ENCODE results near the gene INPP5D.
A peak's percentile ranks its signal among the peaks of the same experiment; 100 is the strongest.

Gene INPP5D

DNA sequence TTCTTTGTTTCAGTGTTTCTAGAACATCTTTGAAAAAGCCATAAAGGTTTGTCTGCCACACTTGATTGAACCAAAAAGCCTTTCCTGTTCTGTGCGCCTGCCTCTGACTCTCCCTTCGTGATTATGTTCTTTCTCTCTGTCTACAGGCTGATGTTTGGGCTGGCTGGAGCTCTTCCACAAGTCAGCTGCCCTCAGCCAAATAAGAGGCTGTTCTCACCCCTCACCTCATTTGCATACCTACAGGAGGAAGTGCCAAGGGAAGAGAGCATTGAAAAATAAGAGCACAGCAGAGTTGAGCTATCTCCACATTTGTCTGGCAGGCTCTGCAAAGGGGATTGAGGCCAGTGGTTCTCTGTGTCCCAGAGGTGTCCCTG lies 15.8 kb downstream of the INPP5D start:
- no peak for DNase-seq

DNA sequence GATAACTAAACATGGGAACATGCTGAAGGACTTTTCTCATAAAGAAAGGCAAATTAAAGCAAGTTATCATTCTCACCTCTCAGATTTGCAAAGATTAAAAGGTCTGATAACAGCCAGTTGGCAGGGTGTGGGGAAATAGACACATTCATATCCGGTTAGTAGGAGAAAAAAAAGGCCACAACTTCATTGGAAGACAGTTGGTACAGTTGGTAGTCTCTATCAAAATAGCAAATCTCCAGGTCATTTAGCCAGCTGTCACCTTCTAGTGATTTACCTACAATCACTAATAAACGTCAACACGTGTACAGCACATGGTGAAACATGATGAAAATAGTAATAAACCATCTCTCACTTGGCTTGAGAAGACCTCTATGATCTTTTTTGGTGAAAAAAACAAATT lies 16.6 kb downstream of the INPP5D start:
- no peak for DNase-seq

DNA sequence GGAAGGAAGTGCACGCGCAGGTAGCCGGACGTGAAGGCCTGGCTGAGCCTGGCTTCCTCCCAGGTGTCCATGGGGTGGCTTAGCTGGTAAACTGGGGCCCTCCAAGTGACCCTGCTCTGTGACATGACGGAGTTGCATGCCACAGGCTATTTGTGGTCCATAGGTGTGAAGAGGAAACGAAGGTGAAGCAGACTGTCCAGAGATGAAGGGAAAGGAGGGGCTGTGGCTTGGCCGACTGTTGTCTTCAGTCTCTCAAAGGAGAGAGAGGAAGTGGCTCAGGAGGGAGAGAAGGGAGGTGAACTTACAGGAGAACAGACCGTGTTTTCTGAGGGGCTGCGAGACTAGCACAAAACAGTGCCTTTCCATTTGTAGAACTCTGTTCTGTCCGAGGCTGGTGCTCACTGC lies 19.3 kb downstream of the INPP5D start:
- DNase-seq: no peak

DNA sequence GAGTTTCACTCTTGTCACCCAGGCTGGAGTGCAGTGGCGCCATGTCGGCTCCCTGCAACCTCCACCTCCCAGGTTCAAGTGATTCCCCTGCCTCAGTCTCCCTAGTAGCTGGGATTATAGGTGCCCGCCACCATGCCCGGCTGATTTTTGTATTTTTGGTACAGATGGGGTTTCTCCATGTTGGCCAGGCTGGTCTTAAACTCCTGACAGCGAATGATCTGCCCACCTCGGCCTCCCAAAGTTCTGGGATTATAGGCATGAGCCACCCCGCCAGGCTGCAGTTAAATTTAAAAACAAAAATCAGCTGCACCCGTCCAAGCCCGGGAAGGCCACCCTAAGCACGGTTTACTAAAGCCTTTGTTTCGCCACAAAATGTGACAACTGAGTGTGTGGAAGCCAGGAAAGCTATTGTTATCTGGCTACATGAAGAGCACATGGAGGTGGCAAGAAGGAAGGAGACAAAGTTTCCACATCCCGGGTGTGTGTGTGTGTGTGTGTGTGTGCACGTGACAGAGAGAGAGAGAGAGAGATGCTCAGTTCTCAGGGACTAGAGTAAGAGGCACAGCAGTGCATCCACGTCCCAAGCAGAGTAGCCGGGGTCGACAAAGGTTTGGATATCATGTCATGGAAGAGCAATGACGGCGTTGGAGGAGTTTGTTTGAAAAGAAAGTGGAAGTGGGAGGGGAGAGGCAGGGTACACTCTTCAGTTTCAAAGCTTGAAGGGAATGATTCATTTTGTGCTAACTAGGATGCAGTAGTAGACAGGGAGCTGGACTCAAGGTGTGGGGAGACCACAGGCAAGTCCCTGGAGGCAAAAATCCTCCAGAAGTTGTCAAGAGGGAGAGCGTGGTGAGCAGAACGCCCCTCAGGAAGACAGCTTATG lies 20.1 kb downstream of the INPP5D start:
- DNase-seq: no peak

DNA sequence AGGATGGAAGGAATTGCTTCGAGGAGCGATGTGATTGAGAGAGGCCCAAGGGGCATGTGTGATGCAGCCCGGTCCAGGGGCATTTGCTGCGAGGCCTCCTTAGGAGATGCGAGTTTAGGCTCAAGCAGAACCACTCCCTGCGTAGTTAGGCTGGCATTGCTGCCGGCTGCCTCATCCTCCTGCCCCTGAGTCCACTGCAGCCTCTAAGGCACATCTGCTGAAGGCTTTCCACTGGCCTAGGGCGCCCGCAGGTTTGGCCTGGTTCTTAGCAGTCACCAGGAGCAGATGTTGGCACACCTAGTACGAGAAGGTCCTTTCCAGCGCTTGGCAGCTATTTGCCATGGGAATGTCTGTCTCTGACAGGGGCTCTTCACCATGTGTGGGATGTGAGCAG lies 20.7 kb downstream of the INPP5D start:
- no peak for DNase-seq

DNA sequence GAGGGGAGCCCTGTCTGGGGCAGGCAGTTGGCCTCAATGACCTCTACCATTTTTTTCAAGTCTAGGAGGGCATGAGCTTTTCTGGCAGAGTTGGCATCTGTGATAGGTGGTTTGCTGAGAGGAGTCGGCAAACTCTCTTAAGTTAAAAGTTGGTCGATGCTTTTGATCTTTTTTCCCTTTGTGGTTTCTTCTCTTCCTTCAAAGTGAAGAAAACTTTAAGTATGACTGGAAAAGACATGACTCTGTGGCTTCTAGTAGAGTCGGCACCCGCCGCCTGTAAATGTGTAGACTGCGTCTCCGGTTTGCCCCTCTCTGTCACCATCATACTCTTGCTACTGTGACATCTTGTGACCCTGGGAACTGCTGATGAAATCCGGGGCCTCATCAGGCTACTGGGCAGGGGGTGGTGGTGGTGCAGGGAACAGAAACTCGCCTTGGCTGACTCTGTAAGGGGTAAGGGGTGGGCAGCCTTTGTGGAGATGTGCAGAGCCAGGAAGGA lies 21.1 kb downstream of the INPP5D start:
- peak in 1 of 2 donors; percentile 39 for DNase-seq

DNA sequence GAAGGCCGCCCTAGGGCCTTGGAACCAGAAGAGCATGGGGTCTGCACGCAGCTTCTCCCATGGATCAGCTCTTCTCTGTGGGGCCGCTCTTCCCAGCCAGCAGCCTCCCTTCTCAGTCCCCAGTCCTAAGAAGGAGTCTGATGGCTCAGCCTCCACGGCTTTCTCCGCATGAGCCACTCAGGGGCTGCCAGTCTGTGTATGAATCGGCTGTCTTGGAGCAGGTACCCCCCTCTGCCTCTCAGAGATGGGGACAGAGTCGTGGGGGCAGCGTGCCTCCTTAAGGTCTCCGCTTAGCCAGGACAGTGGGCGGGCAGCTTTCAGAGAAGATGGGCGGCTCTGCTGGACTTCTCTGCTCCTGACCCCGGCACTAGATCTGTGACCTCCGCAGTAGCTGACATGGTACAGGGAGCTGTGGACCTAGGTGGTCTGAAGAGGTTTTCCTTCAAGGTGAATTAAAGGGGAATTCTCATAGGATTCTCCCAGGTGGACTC lies 21.6 kb downstream of the INPP5D start:
- DNase-seq: no peak

DNA sequence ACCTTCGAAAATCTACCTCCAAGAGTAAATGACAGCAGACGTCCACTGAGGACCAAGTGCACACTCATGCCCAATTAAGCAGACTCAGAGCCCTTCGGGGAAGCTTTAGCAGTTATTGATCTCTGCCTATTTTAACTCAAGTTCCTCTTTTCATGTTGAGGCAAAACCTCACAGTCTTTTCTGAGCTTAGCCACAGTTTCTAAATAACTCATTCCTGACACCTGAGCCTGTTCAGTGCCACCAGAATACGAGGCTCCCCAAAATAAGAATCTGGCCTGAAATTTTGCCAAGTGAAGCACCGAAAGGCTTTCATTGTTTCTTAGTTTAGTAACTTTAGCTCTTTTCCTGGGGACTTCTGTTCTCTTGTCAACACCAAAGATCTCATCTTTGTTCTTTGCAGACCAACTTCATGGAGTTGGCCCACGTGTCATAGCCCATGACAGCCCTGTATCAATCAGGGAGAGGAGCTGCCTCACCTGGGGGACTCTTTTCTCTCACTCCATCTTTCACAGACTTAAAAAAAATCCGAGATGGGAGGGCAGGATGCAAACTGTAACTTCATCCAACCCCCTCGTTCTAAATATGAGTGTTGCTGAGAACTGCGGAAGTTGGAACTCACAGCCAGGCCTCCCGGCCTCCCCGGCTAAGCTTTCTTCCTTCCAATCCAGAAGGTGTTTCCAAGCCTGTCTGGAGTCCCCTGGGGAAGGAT lies 22.2 kb downstream of the INPP5D start:
- DNase-seq: no peak

DNA sequence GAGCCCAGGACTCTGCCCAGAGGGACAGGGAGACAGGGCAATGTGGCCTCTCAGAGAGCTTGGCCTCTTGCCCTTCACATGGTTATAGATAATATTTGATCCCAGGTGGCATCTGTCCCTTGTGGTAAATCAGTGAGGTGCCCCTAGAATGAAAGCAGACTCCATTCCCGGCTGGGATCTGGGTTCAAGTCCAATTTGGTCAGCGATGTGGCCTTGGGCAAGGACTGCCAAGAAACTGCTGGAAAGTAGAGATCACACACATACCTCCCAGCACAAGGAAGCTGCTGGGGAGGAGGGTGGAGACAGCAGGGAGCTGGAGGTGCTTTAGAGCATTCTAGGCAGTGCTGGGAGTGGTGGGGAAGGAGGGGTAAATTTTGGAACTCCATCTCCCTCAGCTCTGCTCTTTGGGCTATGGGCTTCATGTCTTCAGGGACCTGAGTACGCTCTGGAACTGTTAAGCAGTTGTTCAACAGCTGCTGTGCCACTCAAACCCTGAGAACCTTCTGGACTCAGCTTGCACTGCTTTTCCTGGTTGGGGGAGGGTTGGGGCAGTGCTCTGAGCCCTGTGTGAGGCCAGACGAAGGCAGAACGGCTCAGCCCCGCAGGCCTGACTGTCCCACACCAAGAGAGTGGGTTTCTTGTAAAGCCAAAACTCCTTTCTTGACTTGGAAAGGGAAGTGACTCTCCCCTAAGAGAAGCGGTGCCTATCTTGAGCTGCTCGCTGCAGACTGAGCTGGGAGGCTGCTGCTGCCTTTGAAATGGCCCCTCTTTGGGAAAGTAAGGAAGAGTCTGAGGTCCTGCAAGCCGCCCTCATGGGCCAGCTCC lies 23.0 kb downstream of the INPP5D start:
- peak in 1 of 2 donors; percentile 23 for DNase-seq

DNA sequence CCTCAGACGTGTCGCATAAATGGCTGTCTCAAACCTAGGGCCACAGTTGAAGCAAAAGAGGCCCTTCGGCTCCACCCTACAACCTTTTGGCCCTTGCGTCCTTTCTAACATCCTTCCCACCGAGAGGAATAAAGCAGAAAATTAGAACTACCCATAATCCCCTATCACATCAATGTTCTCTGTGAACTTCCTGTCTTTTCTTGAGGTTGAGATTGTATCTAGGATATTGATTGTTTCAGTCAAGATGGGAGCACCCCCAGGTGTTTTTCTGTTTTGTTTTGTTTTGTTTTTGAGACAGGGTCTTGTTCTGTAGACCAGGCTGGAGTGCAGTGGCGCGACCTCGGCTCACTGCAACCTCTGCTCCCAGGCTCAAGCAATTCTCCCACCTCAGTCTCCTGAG lies 23.6 kb downstream of the INPP5D start:
- no peak for DNase-seq

DNA sequence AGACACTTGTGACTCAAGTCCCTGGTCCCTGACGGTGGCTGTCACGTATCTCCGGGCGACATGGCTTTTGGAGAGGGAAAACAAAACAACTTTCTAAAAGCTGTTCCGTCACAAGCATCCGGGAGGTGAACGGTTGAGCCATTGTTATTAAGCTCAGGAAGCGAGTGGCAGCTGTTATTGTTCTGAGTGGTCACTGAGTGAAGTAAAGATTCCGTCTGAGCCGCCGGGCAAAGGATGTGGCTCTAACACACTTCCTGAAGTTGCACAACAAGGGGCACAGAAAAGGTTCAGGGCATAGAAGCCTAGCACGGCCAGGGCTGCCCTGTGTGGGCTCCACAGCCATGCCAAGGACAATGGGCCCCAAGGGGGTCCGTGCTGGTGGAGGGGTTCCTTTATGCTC lies 24.3 kb downstream of the INPP5D start:
- DNase-seq: peak in 1 of 2 donors; percentile 27

DNA sequence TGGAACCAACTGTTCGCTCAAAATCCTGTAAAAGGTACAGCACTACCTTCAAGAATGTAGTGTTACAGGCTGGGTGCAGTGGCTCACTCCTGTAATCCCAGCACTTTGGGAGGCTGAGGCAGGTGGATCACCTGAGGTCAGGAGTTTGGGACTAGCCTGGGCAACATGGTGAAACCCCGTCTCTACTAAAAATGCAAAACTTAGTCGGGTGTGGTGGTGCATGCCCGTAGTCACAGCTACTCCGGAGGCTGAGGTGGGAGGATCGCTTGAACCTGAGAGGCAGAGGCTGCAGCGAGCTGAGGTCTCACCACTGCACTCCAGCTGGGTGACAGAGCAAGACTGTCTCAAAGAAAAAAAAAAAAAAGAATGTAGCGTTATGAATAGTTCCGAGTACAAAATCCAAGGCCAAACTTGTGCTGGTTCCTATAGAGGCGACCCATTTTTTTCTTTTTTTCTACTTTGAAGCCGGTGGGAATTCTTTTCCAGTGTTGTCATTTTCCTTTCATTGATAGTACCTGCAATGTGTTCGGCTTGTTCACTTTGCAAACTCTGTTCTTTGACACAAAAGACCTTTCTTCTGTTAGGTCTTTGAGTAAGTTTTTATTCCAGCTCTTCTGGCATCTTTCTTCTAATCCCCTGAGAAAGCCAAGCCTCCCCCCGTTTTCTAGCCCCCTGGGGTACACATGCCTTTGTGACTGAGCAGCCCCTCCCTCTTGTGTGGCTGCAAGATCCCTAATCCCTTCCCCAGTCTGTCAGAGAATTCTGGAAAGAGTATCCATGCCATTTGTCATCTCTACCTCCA lies 25.1 kb downstream of the INPP5D start:
- no peak for DNase-seq

DNA sequence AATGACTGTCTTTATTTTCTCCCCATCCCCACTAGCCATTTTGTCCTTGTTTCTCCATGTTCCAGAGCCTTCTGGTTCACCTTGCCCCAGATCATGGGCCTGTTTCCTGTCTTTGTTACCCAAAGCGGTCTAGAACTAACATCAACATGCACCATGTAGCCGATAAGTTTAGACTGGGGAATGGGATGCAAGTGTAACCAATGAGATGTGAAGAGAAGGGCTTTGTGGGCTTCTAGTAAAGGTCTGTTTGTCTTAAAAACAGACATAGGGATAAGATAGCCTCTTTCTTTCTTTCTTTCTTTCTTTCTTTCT lies 25.7 kb downstream of the INPP5D start:
- no peak for DNase-seq

DNA sequence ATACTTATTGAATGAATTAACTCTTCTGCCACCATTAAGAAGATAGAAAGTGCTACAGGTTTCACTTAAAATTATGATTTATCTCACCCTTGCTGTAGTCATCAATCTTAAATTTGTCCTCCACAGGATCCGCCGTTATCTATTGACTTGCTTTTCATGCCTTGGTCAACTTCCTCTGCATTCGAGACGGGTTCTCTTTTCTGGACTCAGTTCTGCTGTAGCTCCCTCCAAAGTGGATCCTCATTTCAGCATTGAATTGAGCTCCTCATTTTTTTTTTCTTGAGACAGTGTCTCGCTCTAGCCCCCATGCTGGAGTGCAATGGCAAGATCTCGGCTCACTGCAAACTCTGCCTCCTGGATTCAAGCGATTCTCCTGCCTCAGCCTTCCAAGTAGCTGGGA lies 27.6 kb downstream of the INPP5D start:
- DNase-seq: no peak

DNA sequence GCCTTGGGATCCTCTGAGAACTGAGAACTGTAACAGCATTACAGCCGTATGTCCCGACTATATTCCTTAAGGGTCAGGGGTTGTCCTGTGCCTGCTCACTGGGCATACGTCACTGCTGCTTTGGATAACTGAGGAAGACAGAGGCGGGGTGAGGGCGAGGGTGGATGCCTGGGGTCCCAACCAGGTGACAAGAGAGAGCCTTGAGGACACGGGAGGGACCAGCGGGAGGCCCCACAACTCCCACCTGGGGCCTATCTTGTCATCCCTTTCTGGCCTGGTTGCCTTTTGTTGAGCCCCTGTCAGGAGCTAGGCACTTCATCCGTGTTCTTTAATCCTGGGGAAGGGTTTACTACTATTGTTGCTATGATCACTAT lies 28.8 kb downstream of the INPP5D start:
- DNase-seq: no peak

DNA sequence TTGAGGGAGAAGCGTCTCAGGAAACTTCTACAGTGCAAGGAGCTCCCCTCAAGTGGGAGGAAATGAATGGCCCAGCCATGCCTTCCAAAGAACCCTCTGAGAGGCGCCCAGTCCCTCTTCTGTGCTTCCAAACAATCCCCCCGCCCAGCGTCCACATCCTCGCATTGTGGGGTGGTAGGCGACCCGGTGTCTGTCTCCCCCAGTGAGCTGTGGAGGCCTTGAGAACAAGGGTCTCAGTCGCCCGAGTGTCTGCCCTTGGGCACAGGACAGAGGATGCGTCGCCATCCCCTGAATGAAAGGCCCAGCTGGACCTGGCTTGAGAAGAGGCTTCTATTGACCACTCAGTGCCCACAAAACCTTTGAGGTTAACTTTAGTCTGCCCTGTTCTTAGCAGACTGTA lies 29.7 kb downstream of the INPP5D start:
- DNase-seq: no peak

DNA sequence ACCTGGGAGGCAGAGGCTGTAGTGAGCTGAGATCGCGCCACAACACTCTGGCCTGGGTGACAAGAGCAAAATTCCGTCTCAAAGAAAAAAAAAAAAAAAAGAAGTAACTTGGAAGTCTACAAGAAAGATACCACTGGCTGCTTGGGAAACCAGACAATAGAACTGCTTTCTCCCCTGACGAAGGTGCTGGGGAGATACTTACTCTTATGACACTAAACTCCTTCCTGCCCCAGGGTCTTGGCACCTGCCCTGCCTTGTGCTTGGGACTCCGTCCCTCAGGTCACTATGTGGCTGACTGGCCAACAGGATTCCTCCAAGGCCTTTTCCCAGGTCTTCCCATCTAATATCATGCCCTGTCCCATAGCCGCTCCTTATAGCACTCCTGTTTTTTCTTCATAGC lies 30.7 kb downstream of the INPP5D start:
- no peak for DNase-seq

DNA sequence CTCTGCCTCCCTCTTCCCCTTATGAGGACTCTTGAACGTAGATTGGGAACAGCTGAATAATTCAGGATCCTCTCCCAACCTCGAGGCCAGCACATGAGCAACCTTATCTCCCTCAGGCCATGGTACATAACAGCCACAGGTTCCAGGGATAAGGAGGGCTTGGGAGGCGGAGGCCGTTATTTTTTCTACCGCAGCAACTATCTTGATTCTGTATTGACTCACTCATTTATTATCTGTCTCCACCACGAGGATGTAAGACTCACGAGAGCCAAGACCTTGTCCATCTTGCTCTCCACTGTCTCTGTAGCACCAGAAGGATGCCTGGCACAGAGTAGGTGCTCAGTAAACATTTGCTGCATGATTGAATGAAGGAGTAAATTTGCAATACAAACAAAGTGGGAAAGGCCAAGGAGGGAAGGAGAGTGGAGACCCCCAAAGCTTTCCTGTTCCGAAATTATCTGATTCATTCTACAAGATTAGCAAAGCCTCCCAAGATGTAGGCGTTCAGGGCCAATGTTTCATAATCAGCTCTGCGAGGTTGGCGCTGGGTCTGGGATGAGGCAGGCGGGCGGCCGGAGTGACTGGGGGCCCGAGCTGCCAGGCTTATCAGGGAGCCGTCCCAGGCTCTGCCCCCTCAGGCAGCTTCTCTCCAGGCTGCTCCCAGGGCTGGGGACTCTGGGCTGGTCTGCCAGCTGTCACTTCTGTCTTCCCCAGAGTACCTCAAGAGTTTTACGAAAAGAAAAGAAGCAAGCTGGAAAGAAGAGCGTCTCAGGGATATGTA lies 31.6 kb downstream of the INPP5D start:
- no peak for DNase-seq

DNA sequence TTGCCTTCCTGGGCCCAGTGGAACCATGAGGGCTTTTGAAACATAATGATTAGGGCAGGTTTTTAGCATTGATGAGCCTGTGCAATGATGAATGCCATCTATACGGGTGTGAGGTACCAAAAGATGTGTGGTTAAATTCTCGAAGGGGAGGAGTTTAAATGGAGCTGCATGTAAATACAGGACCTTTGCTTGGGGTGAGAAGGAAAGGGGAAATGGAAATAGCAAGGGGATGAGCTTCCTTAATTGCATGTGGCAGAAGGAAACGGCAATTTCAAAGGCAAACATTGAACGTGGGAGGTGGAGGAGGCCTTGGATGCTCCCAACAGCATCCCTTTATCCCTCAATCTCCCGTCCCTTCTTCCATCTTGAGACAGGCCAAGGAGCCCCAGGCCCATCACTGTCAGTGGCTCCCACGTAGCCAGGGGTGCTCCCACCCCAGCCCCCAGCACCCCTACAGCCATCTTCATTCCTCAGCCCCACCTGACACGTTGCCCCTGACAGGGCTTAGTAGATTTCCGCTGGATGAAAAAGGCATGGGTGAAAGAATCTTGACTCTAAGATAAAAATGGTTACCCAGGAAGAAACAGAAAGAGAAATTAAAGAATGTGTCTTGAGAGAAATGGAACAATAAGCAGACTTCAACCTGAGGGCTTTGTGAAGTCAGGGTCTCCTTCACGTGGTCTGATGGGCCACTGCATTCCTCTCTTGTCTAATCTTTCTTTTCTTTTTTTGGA lies 32.5 kb downstream of the INPP5D start:
- DNase-seq: no peak

DNA sequence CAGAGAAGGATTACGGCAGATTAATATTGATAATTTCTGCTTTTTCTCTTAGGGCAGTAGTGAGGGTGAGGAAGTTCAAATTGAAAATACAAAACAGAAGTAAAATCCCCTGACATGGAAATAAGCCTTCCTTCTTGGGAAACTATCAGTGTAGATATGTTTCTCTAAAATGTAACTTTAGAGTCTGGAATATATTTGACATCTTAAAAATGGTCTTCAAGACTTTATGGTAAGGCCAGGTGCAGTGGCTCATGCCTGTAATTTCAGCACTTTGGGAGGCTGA lies 33.0 kb downstream of the INPP5D start:
- DNase-seq: no peak

DNA sequence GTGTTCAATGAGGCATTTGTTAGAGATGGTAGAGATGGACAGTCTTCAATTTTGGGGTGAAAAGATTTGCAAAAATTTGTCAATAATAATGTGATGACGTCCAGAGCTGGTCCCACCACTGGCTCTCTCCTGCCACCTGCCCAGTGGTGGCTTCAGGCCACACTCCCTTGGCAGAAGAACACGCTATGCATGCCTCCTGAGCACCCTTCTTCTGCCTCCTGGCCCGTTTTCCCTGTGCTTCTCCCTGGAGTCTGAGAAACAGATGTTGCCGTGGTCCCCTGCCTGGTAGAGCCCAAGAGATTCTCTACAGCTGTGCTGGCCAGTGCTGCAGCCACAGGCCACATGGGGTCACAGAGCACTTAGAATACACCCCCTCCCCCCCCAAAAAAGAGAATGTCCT lies 33.6 kb downstream of the INPP5D start:
- no peak for DNase-seq
